ENCODE data around the gene RAB19.

Gene RAB19

GRCh38 chr7:140454657-140455015 is 50.8 kb downstream of the RAB19 start:
- no peak for DNase-seq

- no peak for DNase-seq
Observed at GRCh38 chr7:140455743-140456142, 51.9 kb downstream of the RAB19 start.

DNA sequence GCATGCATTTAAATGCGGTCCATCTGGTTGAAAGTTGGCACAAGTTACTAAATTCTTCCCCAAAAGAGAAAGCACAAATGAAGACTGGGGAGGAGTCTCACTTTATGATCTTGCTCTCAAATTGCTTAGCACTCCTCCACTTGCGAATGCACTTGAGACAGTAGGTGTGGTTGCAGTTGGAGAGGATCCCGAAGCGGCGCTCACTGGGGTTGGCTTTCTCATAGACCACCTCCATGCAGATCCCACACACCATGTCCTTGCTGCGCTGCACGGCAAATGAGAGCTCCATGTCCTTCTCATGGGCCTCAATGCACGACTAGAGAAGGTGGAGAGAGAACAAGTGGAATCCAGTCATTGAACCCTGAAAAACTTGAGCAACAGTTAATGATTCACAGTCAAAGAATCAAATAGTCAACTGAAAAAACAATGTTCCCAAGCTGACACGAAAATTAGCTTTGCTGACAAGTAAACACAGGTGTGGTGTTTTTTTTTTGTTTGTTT is 52.7 kb downstream of the RAB19 start:
- DNase-seq: no peak

DNA sequence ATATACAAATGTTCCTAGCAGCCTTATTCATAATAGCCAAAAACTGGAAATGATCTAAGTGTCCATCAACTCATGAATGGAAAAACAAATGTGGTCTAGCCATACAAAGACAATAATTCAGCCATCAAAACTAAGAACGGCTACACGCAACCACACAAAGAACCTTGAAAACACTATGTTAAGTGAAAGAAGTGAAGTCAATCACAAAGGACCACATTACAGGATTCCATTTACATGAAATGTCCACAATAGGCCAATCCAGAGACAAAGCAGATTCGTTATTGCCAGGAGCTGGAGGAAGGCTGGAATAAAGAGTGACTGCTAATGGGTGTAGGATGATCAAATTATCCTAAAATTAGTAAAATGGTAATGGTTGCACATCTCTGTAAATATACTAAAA is 54.3 kb downstream of the RAB19 start:
- DNase-seq: no peak

DNA sequence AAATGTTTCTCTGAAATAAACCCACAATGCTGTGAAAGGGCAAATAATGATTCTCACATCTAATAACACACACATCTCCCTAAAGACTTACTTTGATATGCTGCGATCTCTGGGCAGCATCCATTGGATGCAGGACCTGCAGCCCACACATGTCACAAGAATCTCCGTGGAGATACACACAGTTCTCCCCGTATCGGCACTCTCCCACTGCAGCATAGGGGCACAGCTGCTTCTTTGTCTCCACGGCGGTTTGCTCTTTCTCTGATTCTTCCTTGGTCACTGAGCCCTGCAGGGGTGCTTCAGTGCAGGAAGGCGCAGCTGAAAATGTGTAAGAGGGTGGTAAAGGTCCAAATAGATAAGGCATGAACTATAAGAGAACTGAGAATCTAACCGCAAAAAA is 55.1 kb downstream of the RAB19 start:
- DNase-seq: no peak

DNA sequence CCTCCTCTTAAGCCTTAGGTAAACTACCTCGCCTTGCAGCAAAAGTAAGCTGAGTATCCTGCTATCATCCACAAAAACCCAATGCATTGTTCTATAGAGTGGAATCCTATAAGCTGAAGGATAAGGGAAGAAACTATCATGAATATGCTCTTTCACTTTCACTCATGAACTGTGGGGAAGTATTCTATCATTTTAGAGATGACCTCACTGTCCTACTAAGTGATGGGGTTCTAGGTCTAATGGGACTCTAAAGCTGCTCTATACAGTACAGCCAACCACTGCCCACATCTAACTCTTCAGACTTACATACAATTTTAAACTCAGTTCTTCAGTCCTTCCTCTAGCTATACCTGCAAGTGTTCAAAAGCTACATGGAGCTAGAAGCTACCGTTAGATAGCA is 59.3 kb downstream of the RAB19 start:
- DNase-seq: no peak

GRCh38 chr7:140475747-140476333 is 72.0 kb downstream of the RAB19 start:
- DNase-seq: no peak

GRCh38 chr7:140476698-140477261 is 72.9 kb downstream of the RAB19 start:
- DNase-seq: no peak
